Left lung (tissue), 10 donors: Measurements from ENCODE around the gene TAGAP. TPM values are rescaled to one million over a fixed set of nuclear protein-coding genes. Genes with fewer than 3 reads are reported as not detected.

Source experiments
- ATAC-seq: fragments of 200-7000 bp; cut with Tn5 transposase; one replicate; pipeline ENCODE4 v1.9.1; 2020; ENCODE audit warnings: moderate library complexity
- DNase-seq, 4 donors: peaks; one replicate each; pipeline ENCODE4 v3.0.0-alpha.2; 2013 to 2020
- H3K27ac ChIP-seq, 2 donors: fragments of 200-600 bp; sonication (generic) in 1 of 2; one replicate each; pipeline versions ENCODE4 v1.5.0 to v1.8.0; 2020 to 2021
- H3K27me3 ChIP-seq, 2 donors: fragments of 200-600 bp; sonication (generic) in 1 of 2; one replicate each; pipeline versions ENCODE4 v1.5.0 to v1.8.0; 2020 to 2021
- H3K36me3 ChIP-seq, 2 donors: fragments of 200-600 bp; sonication (generic) in 1 of 2; one replicate each; pipeline versions ENCODE4 v1.5.0 to v1.8.0; 2020 to 2021
- H3K4me1 ChIP-seq, 2 donors: fragments of 200-600 bp; one replicate each; pipeline ENCODE4 v1.8.0; 2021
- H3K4me3 ChIP-seq, 2 donors: fragments of 200-600 bp; sonication (generic) in 1 of 2; one replicate each; pipeline versions ENCODE4 v1.5.0 to v1.8.0; 2020 to 2021; ENCODE audit warnings: mild to moderate bottlenecking in 1 of 2
- H3K9me3 ChIP-seq, 2 donors: fragments of 200-600 bp; sonication (generic) in 1 of 2; one replicate each; pipeline versions ENCODE4 v1.5.0 to v1.8.0; 2020 to 2021
- intact Hi-C, 2 donors: fragments of 100-400 bp; cut with DNase I; formaldehyde crosslinking; loops; one replicate each; pipeline versions ENCODE4 v1.11.2 to v1.14.2; 2022
- polyA plus RNA-seq, 6 donors: library from polyadenylated mRNA; unstranded; fragments of 120-200 nt; gene quantifications; one replicate each; pipeline ENCODE4 v1.2.1, GENCODE V29; 2013; ENCODE audit not compliant: insufficient read length in 6 of 6
- total RNA-seq, 2 donors: library from RNA; stranded (reverse); fragmentation: NEBNext Ultra II Directional; extraction: Animal tissue kit (Norgen Biotek cat#: 25700); gene quantifications; one replicate each; pipeline ENCODE4 v1.2.1, GENCODE V29; 2021
- TF ChIP-seq, protein P1 (sequence below), 2 donors: fragments of 200-600 bp; sonication (generic) in 1 of 2; IDR thresholded peaks; one replicate each; pipeline versions ENCODE4 v1.5.0 to v1.8.0; 2021; ENCODE audit warnings: antibody characterized with exemption in 2 of 2
- donor health status: DM: no; HTN: yes; CAD: no.
- donor health status: DM: no; HTN: no; CAD: no.

The TAGAP gene
- total and polyA plus RNA-seq, 8 donors = 1.3 to 15.1 (median 1.7) TPM

DNA sequence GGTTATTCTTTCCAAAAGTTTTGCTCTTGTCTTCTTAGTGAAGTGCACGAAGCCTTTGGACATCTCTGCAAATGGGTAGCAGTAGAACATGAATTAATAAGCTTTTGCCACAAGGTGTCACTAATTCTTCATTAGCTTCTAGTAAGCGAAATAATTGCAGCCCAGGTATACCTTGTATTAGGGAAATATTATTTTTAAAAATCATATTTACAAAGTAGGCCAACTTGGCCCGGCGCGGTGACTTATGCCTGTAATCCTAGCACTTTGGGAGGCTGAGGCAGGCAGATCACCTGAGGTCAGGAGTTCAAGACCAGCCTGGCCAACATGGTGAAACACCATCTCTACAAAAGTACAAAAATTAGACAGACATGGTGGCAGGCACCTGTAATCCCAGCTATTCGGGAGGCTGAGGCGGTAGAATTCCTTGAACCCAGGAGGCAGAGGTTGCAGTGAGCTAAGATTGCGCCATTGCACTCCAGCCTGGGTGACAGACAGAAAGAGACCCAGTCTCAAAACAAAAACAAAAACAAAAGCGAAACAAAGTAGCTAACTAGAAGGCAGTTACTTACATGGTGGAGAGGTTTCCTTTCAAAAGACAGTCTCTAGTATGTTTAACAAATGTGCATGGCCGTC, 36.0 kb downstream of the TAGAP start:
- Histone ChIP-seq H3K27ac (no peak overlapping the region), H3K27me3 (no peaks in the 10 kb centered on the region), H3K4me3 (no peak overlapping the region), H3K36me3 (no peaks in the 10 kb centered on the region), H3K9me3 (no peaks in the 10 kb centered on the region), H3K4me1 (peaks cover 0 to 20% of the 10 kb centered on the region in 2 donors)
- ATAC-seq = peak; percentile 78
- TF ChIP-seq, protein P1, sequence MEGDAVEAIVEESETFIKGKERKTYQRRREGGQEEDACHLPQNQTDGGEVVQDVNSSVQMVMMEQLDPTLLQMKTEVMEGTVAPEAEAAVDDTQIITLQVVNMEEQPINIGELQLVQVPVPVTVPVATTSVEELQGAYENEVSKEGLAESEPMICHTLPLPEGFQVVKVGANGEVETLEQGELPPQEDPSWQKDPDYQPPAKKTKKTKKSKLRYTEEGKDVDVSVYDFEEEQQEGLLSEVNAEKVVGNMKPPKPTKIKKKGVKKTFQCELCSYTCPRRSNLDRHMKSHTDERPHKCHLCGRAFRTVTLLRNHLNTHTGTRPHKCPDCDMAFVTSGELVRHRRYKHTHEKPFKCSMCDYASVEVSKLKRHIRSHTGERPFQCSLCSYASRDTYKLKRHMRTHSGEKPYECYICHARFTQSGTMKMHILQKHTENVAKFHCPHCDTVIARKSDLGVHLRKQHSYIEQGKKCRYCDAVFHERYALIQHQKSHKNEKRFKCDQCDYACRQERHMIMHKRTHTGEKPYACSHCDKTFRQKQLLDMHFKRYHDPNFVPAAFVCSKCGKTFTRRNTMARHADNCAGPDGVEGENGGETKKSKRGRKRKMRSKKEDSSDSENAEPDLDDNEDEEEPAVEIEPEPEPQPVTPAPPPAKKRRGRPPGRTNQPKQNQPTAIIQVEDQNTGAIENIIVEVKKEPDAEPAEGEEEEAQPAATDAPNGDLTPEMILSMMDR (IDR thresholded peaks at IDR 0.05) = peak; percentile 29 to 52
- DNase-seq = peak in 1 of 4 donors; percentile 26
- intact Hi-C loops = no loop called here

DNA sequence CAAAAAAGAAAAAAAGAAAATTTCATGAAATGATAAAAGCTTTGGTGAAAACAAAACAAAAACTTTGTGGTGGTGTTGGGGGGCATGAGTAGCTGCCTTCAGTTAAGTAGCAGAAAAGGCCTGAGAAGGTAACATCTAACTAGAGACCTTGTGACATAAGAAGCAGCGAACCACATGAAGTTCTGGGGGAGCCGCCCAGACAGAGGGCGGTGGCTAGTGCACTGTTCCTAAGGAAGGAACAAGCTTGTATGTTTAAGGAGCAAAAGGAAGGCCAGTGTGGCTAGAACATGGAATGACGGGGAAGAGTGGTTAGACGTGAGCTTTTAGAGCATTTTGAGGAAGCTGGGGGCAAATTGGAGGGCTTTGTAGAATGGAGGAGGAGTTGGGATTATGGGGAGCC, 37.3 kb downstream of the TAGAP start:
- Histone ChIP-seq H3K4me3 (no peak overlapping the region), H3K27me3 (no peaks in the 10 kb centered on the region), H3K36me3 (no peaks in the 10 kb centered on the region), H3K4me1 (peaks cover 0 to 15% of the 10 kb centered on the region in 2 donors), H3K9me3 (no peaks in the 10 kb centered on the region), H3K27ac (no peak overlapping the region)
- DNase-seq = no peak
- TF ChIP-seq, protein P1 (IDR thresholded peaks at IDR 0.05) = no peak
- intact Hi-C loops = no loop called here
- no peak for ATAC-seq

DNA sequence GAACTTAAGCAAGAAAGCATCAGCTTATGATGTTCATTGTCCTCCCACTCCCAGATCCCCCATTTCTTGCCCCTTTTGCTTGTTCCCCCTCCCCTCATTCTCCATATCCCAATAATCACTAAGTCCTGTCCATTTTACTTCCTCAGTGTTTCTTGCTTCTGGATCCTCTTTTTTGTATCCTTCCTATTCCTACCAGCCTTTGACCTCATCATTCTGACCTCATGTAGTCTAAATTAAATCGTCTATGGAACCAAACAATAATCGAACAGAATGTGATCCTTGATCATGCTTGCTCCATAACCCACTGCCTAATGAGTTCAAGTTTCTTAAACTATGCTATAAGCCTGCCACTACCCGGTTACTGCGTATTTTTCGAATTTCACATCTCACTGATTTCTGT, 39.4 kb downstream of the TAGAP start:
- H3K36me3 ChIP-seq = no peaks in the 10 kb centered on the region
- H3K4me3 ChIP-seq = no peak overlapping the region
- ATAC-seq (no peak), DNase-seq (no peak)
- no peak overlapping the region for H3K27ac ChIP-seq
- TF ChIP-seq, protein P1 (IDR thresholded peaks at IDR 0.05) = no peak
- intact Hi-C loops = no loop called here
- no peaks in the 10 kb centered on the region for H3K9me3 ChIP-seq
- H3K4me1 ChIP-seq = peaks cover 0 to 25% of the 10 kb centered on the region in 2 donors
- H3K27me3 ChIP-seq = no peaks in the 10 kb centered on the region

DNA sequence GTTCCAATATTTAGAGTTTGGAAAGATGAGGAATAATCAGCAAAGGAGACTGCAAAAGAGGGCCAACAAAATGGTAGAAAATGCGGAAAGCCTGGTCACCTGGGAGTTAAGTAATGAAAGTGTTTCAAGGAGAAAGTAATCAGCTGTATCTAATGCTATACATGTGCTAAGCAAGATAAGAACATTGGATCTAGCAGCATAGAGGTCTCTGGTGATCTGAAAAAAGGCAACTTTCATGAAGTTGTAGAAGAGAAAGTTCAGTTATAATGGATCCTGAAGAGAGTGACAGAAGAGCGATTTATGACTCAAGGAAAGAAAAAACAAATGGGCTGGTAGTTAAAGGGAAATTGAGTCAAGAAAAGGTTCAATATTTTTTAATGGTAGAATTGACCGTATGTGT, 40.2 kb downstream of the TAGAP start:
- no peak overlapping the region for H3K4me3 ChIP-seq
- intact Hi-C loops = no loop called here
- no peak overlapping the region for H3K27ac ChIP-seq
- DNase-seq (no peak), ATAC-seq (no peak)
- H3K4me1 ChIP-seq = peaks cover 0 to 26% of the 10 kb centered on the region in 2 donors
- no peaks in the 10 kb centered on the region for H3K27me3 ChIP-seq
- H3K36me3 ChIP-seq = no peaks in the 10 kb centered on the region
- no peaks in the 10 kb centered on the region for H3K9me3 ChIP-seq
- TF ChIP-seq, protein P1 (IDR thresholded peaks at IDR 0.05) = no peak

DNA sequence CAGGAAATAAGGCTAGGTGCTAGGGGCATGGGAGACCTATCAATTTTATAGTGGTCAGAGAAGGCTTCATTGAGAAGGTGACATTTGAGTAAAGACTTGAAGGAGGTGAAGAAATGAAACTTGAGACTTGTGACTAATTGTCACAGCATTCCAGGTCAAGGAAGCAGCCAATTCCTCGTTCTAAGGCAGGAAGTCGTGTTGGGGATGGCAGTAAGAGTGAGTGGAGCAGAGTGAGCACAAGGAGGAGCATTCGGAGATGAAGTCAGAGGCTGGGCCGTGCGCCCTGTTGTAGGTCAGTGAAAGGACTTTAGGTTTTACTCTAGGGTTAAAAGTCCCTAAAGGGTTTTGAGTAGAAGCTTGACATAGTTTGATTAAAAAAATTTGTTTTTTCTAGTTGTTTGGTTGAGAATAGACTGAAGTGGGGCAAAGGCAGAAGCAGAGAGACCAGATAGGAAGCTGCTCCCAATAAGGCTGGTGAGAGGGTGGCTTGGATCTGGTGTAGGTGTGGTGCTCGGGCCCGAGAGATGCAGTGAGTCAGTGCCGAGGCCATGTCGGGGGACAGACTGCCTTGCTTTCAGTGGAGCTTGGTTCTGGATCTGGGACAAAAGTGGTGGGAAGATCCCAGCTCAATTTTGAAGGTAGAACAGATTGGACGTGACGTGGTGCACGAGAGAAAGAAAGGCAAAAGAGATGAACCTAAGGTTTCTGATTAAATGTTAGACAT, 42.2 kb downstream of the TAGAP start:
- no peak for ATAC-seq
- TF ChIP-seq, protein P1 (IDR thresholded peaks at IDR 0.05) = no peak
- Histone ChIP-seq H3K4me3 (no peak overlapping the region), H3K36me3 (no peaks in the 10 kb centered on the region), H3K27ac (no peak overlapping the region), H3K9me3 (no peaks in the 10 kb centered on the region), H3K4me1 (peaks cover 0 to 26% of the 10 kb centered on the region in 2 donors), H3K27me3 (no peaks in the 10 kb centered on the region)
- intact Hi-C loops = no loop called here
- no peak for DNase-seq
